ENCODE results near the gene PLRG1.

Gene PLRG1

GRCh38 chr4:154534296-154534695, 15.9 kb downstream of the PLRG1 start:
- H3F3A ChIP-seq (ENCODE audit: insufficient read depth, low read length) = no peaks in the 10 kb centered on the region
- peaks cover 27% of the 10 kb centered on the region for H3K36me3 ChIP-seq (ENCODE audit: insufficient read depth, low read length)
- TF ChIP-seq CTCF (IDR thresholded peaks at IDR 0.05; ENCODE audit: low read length) (no peak), EZH2 (IDR thresholded peaks at IDR 0.05; ENCODE audit: borderline replicate concordance, low read length) (no peak)
- no peaks in the 10 kb centered on the region for H3K27me3 ChIP-seq (ENCODE audit: insufficient read depth, low read length)
- H3K9ac ChIP-seq (ENCODE audit: low read length) = no peak overlapping the region
- no peak overlapping the region for H3K4me2 ChIP-seq (ENCODE audit: low read length)
- H2AFZ ChIP-seq (ENCODE audit: low read length) = no peak overlapping the region
- no peaks in the 10 kb centered on the region for H4K20me1 ChIP-seq (ENCODE audit: insufficient read depth, low read length)
- H3K4me1 ChIP-seq (ENCODE audit: insufficient read depth, low read length, severe bottlenecking) = no peaks in the 10 kb centered on the region
- H3K79me2 ChIP-seq (ENCODE audit: insufficient read depth, low read length) = no peaks in the 10 kb centered on the region
- no peak overlapping the region for H3K27ac ChIP-seq (ENCODE audit: low read depth, low read length, poor library complexity, severe bottlenecking)
- H3K4me3 ChIP-seq (ENCODE audit: low read depth, low read length, poor library complexity, severe bottlenecking) = no peak overlapping the region
- no peaks in the 10 kb centered on the region for H3K9me2 ChIP-seq (ENCODE audit: low read depth, low read length)
- H3K9me3 ChIP-seq (ENCODE audit: low read length) = no peaks in the 10 kb centered on the region

- Histone ChIP-seq H3K4me3 (ENCODE audit: low read depth, low read length, poor library complexity, severe bottlenecking) (no peak overlapping the region), H2AFZ (ENCODE audit: low read length) (no peak overlapping the region), H3K9me2 (ENCODE audit: low read depth, low read length) (no peaks in the 10 kb centered on the region), H3K27me3 (ENCODE audit: insufficient read depth, low read length) (no peaks in the 10 kb centered on the region), H3K36me3 (ENCODE audit: insufficient read depth, low read length) (no peaks in the 10 kb centered on the region), H3K27ac (ENCODE audit: low read depth, low read length, poor library complexity, severe bottlenecking) (no peak overlapping the region), H3K79me2 (ENCODE audit: insufficient read depth, low read length) (no peaks in the 10 kb centered on the region), H3K4me1 (ENCODE audit: insufficient read depth, low read length, severe bottlenecking) (no peaks in the 10 kb centered on the region), H3K9ac (ENCODE audit: low read length) (no peak overlapping the region), H4K20me1 (ENCODE audit: insufficient read depth, low read length) (no peaks in the 10 kb centered on the region), H3K9me3 (ENCODE audit: low read length) (no peaks in the 10 kb centered on the region), H3K4me2 (ENCODE audit: low read length) (no peak overlapping the region), H3F3A (ENCODE audit: insufficient read depth, low read length) (no peaks in the 10 kb centered on the region)
- TF ChIP-seq EZH2 (IDR thresholded peaks at IDR 0.05; ENCODE audit: borderline replicate concordance, low read length) (no peak), CTCF (IDR thresholded peaks at IDR 0.05; ENCODE audit: low read length) (no peak)
These were observed 20.3 kb downstream of the PLRG1 start for GRCh38 chr4:154529728-154530519.

- Histone ChIP-seq H3K4me2 (ENCODE audit: low read length) (no peak overlapping the region), H3K9me2 (ENCODE audit: low read depth, low read length) (no peaks in the 10 kb centered on the region), H3K27ac (ENCODE audit: low read depth, low read length, poor library complexity, severe bottlenecking) (no peak overlapping the region), H2AFZ (ENCODE audit: low read length) (no peak overlapping the region), H3K27me3 (ENCODE audit: insufficient read depth, low read length) (no peaks in the 10 kb centered on the region), H3F3A (ENCODE audit: insufficient read depth, low read length) (no peaks in the 10 kb centered on the region), H3K79me2 (ENCODE audit: insufficient read depth, low read length) (no peaks in the 10 kb centered on the region), H3K4me3 (ENCODE audit: low read depth, low read length, poor library complexity, severe bottlenecking) (no peak overlapping the region), H3K4me1 (ENCODE audit: insufficient read depth, low read length, severe bottlenecking) (no peaks in the 10 kb centered on the region), H3K9me3 (ENCODE audit: low read length) (no peaks in the 10 kb centered on the region), H3K36me3 (ENCODE audit: insufficient read depth, low read length) (no peaks in the 10 kb centered on the region), H3K9ac (ENCODE audit: low read length) (no peak overlapping the region), H4K20me1 (ENCODE audit: insufficient read depth, low read length) (no peaks in the 10 kb centered on the region)
- TF ChIP-seq EZH2 (IDR thresholded peaks at IDR 0.05; ENCODE audit: borderline replicate concordance, low read length) = no peak
- TF ChIP-seq CTCF (IDR thresholded peaks at IDR 0.05; ENCODE audit: low read length) = no peak
These were observed 21.3 kb downstream of the PLRG1 start for GRCh38 chr4:154528869-154529268.

All from OCI-LY1 (cell line).